ENCODE measurements around the gene SLC22A12. TPM values are rescaled to one million over a fixed set of nuclear protein-coding genes. Genes with fewer than 3 reads are reported as not detected.

The SLC22A12 gene
- total RNA-seq (2022; extraction: Qiagen RNA extraction; ENCODE audit: low read depth) = not detected in 5 replicates

GRCh38 chr11:64590763-64591221, at the start of gene SLC22A12:
Gene SLC22A12 (plus strand): TSS chr11:64591220. CDS start chr11:64591557, 337 bp downstream.

Other genes starting within 250 kb of the SLC22A12 start
- gene RPS6KA4, start 232.1 kb upstream of the SLC22A12 start, total RNA-seq (2022; extraction: Qiagen RNA extraction; ENCODE audit: low read depth) = 41.2 to 70.0 TPM (median 65.4 TPM) in 5 replicates
- 0.12 TPM in 1 of 5 replicates, not detected in the others for gene SLC22A11, start 35.3 kb upstream of the SLC22A12 start, total RNA-seq (2022; extraction: Qiagen RNA extraction; ENCODE audit: low read depth)
- 0.11 to 0.87 TPM (median 0.24 TPM) in 5 replicates for gene NRXN2, start 132.0 kb downstream of the SLC22A12 start, total RNA-seq (2022; extraction: Qiagen RNA extraction; ENCODE audit: low read depth)
- gene RASGRP2, start 152.9 kb downstream of the SLC22A12 start, total RNA-seq (2022; extraction: Qiagen RNA extraction; ENCODE audit: low read depth) = 0.76 to 1.0 TPM (median 0.88 TPM) in 5 replicates
- gene PYGM, start 168.8 kb downstream of the SLC22A12 start, total RNA-seq (2022; extraction: Qiagen RNA extraction; ENCODE audit: low read depth) = 0.36 to 0.73 TPM (median 0.39 TPM) in 5 replicates
- gene SF1, start 187.3 kb downstream of the SLC22A12 start, total RNA-seq (2022; extraction: Qiagen RNA extraction; ENCODE audit: low read depth) = 158 to 212 TPM (median 184 TPM) in 5 replicates
- 5.2 to 11.6 TPM (median 9.0 TPM) in 5 replicates for gene MAP4K2, start 212.0 kb downstream of the SLC22A12 start, total RNA-seq (2022; extraction: Qiagen RNA extraction; ENCODE audit: low read depth)
- 22.9 to 46.9 TPM (median 42.3 TPM) in 5 replicates for gene MEN1, start 219.3 kb downstream of the SLC22A12 start, total RNA-seq (2022; extraction: Qiagen RNA extraction; ENCODE audit: low read depth)